ENCODE data around the gene HOXA7.

HOXA7 gene

DNA sequence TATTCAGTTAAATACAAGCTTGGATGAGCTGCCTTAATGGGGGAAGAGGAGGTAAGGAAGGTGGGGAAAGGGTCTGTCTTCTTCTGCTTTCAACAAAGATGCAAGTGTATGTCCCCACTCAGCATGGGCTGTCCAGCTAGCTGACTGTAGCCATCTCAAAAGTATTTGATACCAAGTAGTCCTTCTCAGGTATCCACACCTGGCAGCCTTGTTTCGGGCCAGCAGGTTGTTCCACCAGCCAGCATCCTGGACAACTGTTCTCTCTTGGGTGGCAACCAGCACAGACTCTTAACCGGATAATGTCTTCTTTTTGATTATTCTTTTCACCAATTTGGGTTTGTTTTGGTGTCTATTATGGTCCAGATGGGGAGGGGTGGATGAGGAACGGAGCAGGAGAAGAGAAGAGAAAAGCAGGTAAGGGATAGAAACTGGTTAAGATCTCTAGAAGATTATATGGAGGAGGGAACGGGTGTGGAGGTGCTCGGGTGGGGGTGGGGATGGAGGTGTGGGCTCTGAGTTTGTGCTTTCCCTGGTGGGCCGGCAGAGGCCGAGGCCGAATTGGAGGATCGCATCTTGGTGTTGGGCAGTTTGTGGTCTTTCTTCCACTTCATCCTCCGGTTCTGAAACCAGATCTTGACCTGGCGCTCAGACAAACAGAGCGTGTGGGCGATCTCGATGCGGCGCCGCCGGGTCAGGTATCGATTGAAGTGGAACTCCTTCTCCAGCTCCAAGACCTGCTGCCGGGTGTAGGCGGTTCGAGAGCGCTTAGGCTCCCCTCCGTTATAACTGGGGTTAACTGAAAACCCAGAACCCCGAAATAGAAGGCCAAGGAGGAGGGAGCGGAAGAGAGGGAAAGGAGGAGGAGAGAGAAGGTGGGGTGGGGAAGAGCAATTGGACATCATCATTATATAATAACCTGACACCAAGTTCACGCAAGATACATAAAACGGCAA is 27.4 kb downstream of the HOXA7 start:
- H3K4me3 ChIP-seq (ENCODE audit: low read length), result no peak overlapping the region
- no peaks in the 10 kb centered on the region for H3K9me3 ChIP-seq (ENCODE audit: control insufficient read depth, low read length)
- H3K36me3 ChIP-seq (ENCODE audit: control insufficient read depth, insufficient read depth, low read length), result no peaks in the 10 kb centered on the region
- peaks cover 46% of the 10 kb centered on the region for H3K4me1 ChIP-seq (ENCODE audit: control insufficient read depth, insufficient read depth, low read length)
- H3K9ac ChIP-seq (ENCODE audit: low read length), result peak overlapping the region; percentile 70
- no peaks in the 10 kb centered on the region for H3K27me3 ChIP-seq (ENCODE audit: control insufficient read depth, insufficient read depth, low read length)

DNA sequence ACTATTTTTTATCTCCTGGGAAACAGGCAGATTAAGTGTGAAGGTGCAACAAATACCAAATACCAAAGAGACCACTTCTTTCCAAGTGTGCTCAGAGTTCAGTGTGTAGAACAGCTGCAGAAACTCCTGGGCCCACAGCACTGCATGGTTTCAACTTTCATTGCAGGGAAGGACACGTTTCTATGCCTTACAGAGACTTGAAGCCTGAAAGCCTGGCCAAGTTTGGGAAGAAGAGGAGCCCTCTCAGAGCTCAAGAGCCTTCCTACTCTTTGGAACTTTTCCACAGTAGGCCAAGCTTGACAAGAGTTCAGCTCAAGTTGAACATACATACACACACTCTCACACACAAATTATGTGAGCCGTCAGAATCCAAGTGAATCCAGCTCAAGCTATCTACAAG is 28.4 kb downstream of the HOXA7 start:
- H3K27me3 ChIP-seq (ENCODE audit: control insufficient read depth, insufficient read depth, low read length), result no peaks in the 10 kb centered on the region
- H3K9me3 ChIP-seq (ENCODE audit: control insufficient read depth, low read length), result no peaks in the 10 kb centered on the region
- peaks cover 46% of the 10 kb centered on the region for H3K4me1 ChIP-seq (ENCODE audit: control insufficient read depth, insufficient read depth, low read length)
- no peaks in the 10 kb centered on the region for H3K36me3 ChIP-seq (ENCODE audit: control insufficient read depth, insufficient read depth, low read length)
- H3K4me3 ChIP-seq (ENCODE audit: low read length), result no peak overlapping the region
- no peak overlapping the region for H3K9ac ChIP-seq (ENCODE audit: low read length)

DNA sequence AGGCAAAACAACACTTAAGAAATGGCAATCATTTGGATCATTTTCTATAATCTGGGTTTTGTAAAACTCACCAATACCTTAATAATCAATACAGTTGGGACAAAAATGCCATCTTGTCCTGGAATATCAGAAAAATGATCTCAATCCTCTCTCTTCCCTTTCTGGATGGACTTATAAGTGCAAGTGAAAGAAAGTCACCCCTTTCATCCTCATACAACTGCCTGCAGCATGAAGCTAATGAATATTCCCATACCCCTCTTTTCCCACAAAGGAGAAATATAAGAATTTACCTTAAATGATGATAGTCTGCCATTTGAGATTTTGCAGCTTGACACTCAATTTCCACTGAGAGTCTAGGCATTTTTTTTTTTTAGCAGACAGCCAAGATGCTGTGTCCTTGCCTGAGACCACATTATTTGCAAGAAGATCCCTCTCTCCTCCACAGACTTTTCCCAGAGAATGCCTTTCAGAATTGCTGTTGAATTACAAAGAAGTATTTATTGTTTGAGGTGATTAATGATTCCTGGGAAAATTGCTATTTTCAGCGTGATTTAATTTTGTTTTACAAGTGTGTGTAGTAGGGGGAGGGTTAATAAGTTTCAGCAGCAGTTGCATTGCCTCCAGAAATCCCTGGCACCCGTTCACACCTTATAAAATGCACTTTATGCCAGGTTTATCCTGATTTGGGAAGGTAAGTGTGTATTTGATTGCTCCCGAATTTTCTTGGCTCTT is 29.7 kb downstream of the HOXA7 start:
- Histone ChIP-seq H3K4me3 (ENCODE audit: low read length) (no peak overlapping the region), H3K4me1 (ENCODE audit: control insufficient read depth, insufficient read depth, low read length) (peaks cover 49% of the 10 kb centered on the region), H3K36me3 (ENCODE audit: control insufficient read depth, insufficient read depth, low read length) (no peaks in the 10 kb centered on the region), H3K9ac (ENCODE audit: low read length) (no peak overlapping the region), H3K9me3 (ENCODE audit: control insufficient read depth, low read length) (no peaks in the 10 kb centered on the region), H3K27me3 (ENCODE audit: control insufficient read depth, insufficient read depth, low read length) (no peaks in the 10 kb centered on the region)

DNA sequence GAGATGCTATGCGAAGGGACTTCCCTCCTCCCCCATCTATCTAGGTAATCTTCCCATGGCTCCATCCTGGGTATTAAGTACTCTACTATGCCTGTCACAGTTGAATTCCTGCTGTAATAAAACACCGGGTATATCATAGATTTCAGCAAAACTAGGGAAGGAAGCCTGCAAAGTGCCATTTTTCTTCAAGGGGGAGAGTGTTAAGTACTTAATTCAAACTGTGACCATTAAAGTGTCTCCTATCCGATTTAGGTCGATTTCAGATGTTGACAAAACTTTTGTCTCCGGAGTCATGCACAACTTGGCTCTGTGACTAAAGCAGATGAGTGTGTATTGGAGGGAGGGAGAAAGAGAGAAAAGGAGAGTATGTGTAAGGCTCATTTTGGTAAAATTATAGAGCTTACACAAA is 30.5 kb downstream of the HOXA7 start:
- Histone ChIP-seq H3K9ac (ENCODE audit: low read length) (no peak overlapping the region), H3K9me3 (ENCODE audit: control insufficient read depth, low read length) (no peaks in the 10 kb centered on the region), H3K4me3 (ENCODE audit: low read length) (no peak overlapping the region), H3K36me3 (ENCODE audit: control insufficient read depth, insufficient read depth, low read length) (no peaks in the 10 kb centered on the region), H3K4me1 (ENCODE audit: control insufficient read depth, insufficient read depth, low read length) (peaks cover 51% of the 10 kb centered on the region), H3K27me3 (ENCODE audit: control insufficient read depth, insufficient read depth, low read length) (no peaks in the 10 kb centered on the region)

DNA sequence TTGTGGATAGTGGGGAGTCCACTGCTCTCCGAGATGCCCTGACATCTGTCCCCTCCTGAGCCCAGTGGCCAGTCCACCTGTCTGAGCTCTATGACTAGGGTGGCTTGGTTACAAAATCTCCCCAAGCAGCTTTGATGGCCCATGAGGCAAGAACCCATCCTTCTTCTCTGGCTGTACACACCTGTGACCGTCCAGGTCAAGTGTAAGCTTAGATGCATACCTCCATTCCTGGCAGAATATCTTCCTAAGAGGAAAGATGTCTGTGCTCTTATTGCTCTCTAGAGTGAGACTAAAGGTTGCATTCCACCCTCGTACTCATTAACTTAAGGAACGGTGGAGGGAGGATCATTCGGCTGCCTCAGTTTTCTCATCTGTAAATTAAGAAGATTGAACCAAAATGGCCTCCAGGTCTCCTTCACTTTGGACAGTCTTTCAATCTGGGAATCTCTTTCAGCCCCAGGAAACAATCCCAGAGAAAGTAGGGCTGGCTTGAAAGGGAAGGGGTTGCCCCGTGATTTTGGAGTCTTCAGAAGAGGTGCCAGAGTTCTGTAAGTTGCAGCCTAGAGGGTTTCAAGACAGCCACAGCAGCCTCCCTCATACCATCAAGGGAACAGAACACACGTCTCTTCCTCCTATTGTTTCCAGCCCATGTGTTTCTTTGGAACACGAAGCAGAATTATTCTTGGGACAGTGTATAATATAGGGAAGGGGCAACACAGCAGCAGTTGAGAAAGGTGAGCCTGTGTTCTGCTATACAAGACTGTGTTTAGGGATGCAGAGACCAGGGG is 31.4 kb downstream of the HOXA7 start:
- Histone ChIP-seq H3K9ac (ENCODE audit: low read length) (no peak overlapping the region), H3K4me1 (ENCODE audit: control insufficient read depth, insufficient read depth, low read length) (peaks cover 59% of the 10 kb centered on the region), H3K27me3 (ENCODE audit: control insufficient read depth, insufficient read depth, low read length) (no peaks in the 10 kb centered on the region), H3K36me3 (ENCODE audit: control insufficient read depth, insufficient read depth, low read length) (no peaks in the 10 kb centered on the region), H3K9me3 (ENCODE audit: control insufficient read depth, low read length) (no peaks in the 10 kb centered on the region), H3K4me3 (ENCODE audit: low read length) (no peak overlapping the region)

DNA sequence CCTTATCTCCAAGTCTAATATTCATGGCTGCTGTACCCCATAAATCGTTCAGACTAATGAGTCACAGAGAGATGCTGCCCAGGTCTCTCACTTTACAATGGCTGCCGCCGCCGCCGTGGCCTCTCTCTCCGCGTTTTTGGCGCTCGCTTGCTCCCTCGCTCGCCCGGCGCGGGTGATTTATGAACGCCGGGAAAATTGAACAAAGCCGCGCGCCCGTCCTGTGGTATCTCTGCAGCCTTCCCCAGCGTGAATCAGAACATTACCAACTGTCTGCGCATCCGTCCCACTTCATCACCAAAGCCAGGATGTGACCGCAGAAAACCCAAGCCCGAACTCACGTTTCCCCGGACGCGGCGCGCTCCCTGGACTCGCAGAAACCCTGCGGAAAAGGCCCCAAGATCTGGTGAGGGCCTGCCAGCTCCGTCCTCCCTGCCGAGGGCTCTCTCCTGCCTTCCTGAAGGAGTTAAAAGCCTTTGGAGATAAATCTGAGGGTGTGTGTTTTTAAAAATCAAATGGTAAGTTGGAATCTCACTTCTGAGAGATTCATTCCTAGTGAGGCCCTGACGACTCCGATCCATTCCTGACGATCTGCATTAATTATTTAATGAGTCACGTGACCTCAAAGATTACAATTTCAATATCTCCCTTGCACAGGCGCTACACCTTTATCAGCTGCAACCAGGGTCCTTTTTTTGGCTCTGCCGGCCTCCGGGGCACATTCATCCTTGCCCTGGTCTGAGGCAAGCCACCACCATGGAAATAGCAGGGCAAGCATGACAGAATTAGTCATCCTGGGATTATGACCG is 32.2 kb downstream of the HOXA7 start:
- H3K4me3 ChIP-seq (ENCODE audit: low read length), result no peak overlapping the region
- peaks cover 62% of the 10 kb centered on the region for H3K4me1 ChIP-seq (ENCODE audit: control insufficient read depth, insufficient read depth, low read length)
- H3K36me3 ChIP-seq (ENCODE audit: control insufficient read depth, insufficient read depth, low read length), result no peaks in the 10 kb centered on the region
- no peaks in the 10 kb centered on the region for H3K9me3 ChIP-seq (ENCODE audit: control insufficient read depth, low read length)
- no peaks in the 10 kb centered on the region for H3K27me3 ChIP-seq (ENCODE audit: control insufficient read depth, insufficient read depth, low read length)
- H3K9ac ChIP-seq (ENCODE audit: low read length), result peak overlapping the region; percentile 73

DNA sequence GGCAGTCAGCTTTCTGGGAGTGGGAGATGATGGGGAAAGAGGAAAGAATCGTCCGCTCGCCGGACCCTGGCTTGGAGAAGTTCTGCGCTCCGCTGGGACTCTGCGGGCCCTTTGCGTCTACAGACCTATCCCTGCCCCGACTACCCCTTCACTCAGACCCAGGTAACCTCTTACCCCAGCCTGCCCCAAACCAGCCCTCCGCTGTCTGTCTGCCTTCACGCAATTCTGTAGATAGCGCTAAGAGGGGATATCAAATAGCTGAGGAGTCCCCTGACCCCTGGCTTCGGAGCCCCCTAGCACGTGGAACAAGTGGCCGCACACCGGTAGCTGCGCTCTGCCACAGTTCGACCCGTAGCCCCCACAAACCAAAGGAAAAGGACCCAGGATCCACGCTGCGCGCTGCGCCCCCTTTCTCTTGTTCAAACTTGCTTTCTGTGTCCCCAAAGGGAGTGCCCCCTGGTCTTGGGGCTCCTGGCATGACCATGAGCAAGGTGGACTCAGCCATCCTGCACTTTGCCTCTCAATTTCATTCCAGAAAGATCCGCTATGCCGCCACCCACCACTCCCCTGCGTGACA is 32.9 kb downstream of the HOXA7 start:
- Histone ChIP-seq H3K27me3 (ENCODE audit: control insufficient read depth, insufficient read depth, low read length) (no peaks in the 10 kb centered on the region), H3K9me3 (ENCODE audit: control insufficient read depth, low read length) (no peaks in the 10 kb centered on the region), H3K4me1 (ENCODE audit: control insufficient read depth, insufficient read depth, low read length) (peaks cover 56% of the 10 kb centered on the region), H3K4me3 (ENCODE audit: low read length) (peak overlapping the region; percentile 34), H3K9ac (ENCODE audit: low read length) (peak overlapping the region; percentile 73), H3K36me3 (ENCODE audit: control insufficient read depth, insufficient read depth, low read length) (no peaks in the 10 kb centered on the region)

DNA sequence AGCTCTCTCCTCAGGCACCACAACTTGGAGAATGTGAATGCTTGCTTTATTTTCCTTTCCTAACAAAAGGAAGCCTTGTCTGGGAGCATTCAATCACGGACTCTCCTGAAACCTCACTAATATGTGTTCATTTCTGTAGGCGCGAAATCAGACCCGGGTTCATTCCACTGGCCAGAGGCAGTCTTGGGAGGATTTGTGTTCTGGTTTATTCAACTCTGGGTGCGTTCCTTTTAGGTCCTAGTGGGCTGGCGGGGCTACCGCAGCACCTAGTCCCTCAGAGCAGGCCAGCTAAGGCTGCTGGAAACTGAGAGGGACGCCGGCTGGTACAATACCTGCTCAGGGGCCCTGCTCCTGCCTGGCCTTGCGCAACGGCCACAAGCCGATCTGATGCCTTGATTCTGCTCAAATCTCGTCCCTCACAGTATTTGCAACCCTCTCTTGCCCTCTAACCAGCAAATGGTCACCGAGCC is 33.4 kb downstream of the HOXA7 start:
- peak overlapping the region; percentile 73 for H3K9ac ChIP-seq (ENCODE audit: low read length)
- H3K36me3 ChIP-seq (ENCODE audit: control insufficient read depth, insufficient read depth, low read length), result no peaks in the 10 kb centered on the region
- no peaks in the 10 kb centered on the region for H3K27me3 ChIP-seq (ENCODE audit: control insufficient read depth, insufficient read depth, low read length)
- H3K4me3 ChIP-seq (ENCODE audit: low read length), result peak overlapping the region; percentile 34
- peaks cover 53% of the 10 kb centered on the region for H3K4me1 ChIP-seq (ENCODE audit: control insufficient read depth, insufficient read depth, low read length)
- no peaks in the 10 kb centered on the region for H3K9me3 ChIP-seq (ENCODE audit: control insufficient read depth, low read length)

DNA sequence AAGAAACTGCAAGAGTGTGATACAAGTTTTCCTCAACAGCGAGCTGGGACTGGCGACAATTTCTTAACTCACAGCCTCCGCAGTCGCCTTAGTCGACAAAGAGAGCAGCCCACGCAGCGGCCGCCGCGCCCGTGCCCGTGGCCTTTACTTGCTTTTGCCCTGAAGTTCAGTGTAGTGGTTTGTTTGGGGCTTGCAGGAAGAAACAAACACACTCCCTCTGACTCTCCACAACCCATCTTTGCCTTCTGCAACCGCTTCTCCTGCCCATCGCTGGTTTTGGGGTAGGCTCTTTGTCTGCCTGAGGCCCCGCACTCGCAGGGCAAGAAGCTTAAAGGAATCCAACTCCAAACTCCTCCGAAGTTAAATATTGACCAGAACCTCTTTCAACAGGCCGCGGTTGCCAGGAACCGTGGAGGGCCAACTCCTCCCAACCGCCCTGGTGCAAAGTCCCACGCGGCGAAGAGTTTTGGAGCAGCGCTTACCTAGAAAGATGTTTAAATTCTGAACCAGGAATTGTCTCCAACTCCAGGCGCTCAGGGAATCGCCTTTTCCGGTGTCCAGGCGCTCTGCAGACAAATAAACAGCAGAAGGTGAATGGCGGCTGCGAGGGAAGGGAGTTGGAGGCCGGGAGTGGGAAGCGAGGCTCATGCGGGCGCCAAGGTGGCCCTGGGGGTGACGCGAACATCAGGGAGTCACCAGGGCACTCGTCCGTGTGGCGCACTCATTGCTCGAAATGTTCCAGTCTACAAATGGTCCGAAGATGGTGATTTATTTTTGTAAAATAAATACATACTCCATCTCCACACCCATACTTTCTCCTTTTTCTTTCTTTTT is 34.2 kb downstream of the HOXA7 start:
- Histone ChIP-seq H3K4me1 (ENCODE audit: control insufficient read depth, insufficient read depth, low read length) (peaks cover 46% of the 10 kb centered on the region), H3K4me3 (ENCODE audit: low read length) (peak overlapping the region; percentile 34), H3K36me3 (ENCODE audit: control insufficient read depth, insufficient read depth, low read length) (no peaks in the 10 kb centered on the region), H3K9ac (ENCODE audit: low read length) (peak overlapping the region; percentile 73), H3K9me3 (ENCODE audit: control insufficient read depth, low read length) (no peaks in the 10 kb centered on the region), H3K27me3 (ENCODE audit: control insufficient read depth, insufficient read depth, low read length) (no peaks in the 10 kb centered on the region)

DNA sequence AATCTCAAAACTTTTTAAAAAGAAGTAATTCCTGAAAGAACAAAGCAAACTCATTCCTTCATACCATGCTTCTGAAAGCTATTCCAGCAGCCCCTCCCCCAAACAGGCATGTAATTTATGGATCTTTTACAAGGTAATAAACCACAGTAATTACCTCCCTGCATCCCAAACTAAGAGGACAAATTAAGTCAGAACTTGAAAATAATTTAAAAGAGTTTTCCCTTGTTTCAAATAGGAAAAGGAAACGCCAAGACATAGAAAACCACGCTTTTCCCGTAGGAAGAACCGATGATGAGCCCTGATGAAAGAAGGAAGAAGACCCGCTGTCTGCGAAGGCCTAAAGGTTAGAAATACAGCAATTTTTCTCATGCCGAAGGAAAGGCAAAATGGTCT is 34.8 kb downstream of the HOXA7 start:
- Histone ChIP-seq H3K4me1 (ENCODE audit: control insufficient read depth, insufficient read depth, low read length) (peaks cover 48% of the 10 kb centered on the region), H3K4me3 (ENCODE audit: low read length) (peak overlapping the region; percentile 34), H3K27me3 (ENCODE audit: control insufficient read depth, insufficient read depth, low read length) (no peaks in the 10 kb centered on the region), H3K9ac (ENCODE audit: low read length) (peak overlapping the region; percentile 73), H3K36me3 (ENCODE audit: control insufficient read depth, insufficient read depth, low read length) (no peaks in the 10 kb centered on the region), H3K9me3 (ENCODE audit: control insufficient read depth, low read length) (no peaks in the 10 kb centered on the region)
